HG02678 (cell line): ENCODE data around the gene TRIO.

Source experiments
- ATAC-seq: cut with Tn5 transposase; IDR thresholded peaks from one replicate; pipeline ENCODE4 v1.9.1; 2021; ENCODE audit warnings: mild to moderate bottlenecking, moderate library complexity; ENCODE audit not compliant: unreplicated experiment

TRIO gene

DNA sequence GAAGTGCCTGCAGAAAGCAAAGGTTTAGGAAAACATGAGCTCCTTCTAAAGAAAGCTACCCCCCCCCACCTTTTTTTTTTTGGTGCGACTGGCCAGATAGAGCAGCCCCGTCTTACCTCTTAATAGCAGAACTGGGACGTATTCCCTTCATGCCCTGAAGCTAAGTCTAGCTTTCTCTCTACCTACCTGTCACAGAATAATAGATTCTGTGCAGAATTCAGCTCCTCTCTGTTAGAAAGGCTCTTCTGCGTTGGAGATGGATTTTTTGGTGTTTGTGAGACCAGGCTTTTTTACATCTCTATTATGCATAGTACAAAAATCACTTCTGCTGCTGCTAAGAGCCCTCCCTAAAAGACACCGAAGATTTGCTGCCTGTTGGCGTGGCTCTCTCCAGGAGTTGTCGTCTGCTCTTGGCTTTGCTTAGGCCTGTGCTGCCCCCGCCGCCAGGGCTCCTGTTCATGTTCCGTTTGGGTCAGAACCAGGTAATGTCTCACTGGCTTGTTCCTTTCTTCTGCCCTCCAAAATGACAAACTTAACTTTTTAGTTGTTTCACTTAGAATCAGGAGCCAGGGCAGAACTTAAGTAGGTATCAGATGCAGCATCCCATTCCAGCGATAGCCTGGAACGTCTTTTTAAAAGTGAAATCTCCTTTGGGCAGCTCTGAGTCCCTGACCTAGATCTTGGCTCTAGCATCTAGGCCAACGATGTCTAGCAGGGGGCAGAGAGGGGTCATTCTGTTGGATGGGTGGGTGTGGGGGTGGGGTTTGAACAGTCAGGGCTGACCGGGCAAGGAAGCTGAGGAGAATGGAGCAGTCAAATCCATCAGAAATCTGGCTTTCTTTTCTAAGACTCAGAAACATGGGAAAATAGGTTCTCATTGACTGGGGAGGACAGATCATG lies 2.5 kb downstream of the TRIO start:
- no peak for ATAC-seq

DNA sequence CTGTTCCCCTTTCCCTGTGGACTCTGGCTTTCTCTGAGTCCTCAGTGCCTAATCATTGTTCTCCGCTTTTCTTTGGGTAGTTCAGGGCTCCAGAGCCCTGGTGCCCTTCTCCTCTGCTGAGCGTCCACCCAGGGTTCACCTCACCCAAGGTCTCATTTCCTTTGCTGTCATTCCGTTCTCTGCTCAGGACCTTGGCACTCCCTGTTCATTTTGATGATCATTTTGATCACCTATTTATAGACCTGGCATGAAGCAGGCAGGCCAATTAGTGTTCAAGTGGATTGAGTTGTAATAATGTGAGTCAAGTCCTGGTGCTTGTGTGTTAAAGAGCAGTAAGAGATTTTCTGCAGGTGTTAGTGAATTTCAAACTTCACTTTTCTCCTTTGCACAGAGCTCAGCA lies 3.6 kb downstream of the TRIO start:
- no peak for ATAC-seq

- no peak for ATAC-seq
Observed at GRCh38 chr5:14147210-14147609, 4.1 kb downstream of the TRIO start.

DNA sequence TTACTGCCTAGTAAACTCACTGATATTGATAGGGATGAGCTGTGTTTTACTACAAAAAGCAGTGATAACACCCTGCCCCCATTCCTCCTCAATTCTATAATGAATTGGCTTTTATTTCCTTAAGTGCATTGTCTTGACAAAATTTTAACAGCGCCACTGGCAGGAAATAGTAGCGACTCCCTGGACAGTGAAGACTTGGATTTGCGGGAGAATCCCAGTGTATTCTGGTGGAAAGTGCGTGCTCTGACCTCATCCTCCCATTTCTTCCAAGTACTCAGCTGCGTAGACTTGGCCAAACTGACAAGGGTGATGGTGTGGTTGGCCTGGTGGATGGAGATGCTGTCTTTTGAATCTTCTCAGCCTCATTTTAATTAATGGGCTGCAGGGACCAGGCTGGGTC lies 5.3 kb downstream of the TRIO start:
- ATAC-seq: no peak

DNA sequence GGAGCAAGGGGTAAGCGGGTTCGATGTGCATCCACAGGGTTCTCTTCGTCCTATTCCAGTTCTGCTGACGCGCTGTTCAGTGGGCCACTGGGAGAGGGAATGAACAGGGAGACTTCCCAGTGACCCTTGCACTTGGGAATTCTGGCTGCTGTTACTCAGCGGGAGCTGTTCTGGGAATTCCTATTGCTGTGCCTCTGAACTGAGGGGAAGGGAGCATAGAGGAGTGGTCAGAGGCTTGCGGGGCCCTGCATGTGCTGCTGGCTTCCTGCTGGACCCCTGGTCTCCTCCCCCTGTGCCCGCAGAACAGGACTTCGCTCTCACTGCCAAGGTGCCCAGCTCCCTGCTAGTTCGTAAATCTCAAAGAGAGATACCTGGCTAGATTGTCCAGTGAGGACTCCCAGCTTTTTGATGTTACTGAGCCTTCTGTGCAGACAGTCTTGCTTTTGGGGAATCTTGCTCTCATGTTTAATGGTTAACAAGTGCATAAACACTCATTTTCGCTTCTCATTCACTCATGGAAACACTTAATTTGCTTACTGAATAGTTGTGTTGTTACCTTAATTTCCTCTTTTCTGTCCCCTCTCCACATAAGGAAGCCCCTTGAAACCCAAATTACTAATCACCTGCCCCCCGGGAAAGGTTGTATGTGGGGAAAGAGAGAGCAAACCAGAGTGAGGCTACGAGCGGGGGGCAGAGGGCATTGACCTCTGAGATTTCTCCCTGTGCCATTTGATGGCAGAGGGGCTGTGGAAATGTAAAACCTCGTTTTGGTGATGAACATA lies 5.9 kb downstream of the TRIO start:
- ATAC-seq: peak; percentile 35

- ATAC-seq: peak; percentile 2
Observed at GRCh38 chr5:14149672-14150274, 6.6 kb downstream of the TRIO start.

DNA sequence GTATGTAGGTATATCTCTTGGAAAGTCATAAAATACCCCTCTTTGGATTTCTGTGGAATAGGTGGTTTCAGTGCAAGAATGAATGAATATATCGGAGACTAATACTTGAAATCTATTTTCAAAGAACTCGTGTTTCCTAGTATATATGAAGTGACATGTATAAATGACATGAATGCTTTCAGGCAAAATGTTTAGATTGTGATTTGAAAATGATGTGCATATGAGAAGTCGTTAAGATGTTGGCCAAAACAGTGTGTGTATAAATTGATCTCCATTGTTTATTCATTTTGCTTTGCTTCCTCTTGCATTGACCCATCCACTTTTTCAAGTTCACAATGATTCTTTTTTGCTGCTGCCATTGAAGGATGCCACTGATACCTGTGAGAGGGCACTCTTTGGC lies 8.3 kb downstream of the TRIO start:
- no peak for ATAC-seq

DNA sequence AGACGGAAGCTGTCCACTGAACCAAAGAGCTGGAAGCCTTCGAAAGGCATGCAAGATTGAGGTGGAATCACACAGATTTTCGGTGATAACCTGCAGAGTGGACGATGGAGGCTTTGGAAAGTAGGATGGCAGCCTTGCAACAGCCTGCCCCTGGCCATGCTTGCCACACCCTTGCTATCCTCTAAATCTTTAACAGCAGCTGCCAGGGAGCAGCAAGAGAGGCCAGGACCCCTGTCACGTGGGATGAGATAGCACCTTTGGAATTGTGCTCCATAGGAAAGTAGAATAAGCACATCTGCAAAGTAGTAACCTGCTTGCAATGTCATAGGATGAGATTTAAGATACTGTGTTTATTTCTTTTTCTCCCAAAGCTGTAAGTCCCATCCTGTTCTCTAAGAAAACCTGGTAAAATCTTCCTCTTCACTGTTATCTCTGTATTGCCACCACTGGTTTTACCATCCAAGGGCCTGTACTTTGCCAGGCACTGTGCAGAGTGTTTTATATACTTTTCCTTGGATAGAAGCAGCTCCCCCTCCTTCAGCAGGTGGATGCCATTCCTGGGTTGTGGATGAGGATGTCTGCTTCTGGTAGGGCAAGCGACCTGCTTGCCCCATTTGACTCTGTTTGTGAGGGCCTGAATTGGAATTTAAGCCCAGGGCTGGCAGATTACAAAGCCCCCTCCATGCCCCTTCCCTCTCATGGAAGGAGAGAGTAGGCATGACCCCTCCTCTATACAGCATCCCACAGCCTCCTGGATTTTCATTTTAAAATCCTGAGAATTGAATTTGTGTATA lies 10.1 kb downstream of the TRIO start:
- no peak for ATAC-seq

DNA sequence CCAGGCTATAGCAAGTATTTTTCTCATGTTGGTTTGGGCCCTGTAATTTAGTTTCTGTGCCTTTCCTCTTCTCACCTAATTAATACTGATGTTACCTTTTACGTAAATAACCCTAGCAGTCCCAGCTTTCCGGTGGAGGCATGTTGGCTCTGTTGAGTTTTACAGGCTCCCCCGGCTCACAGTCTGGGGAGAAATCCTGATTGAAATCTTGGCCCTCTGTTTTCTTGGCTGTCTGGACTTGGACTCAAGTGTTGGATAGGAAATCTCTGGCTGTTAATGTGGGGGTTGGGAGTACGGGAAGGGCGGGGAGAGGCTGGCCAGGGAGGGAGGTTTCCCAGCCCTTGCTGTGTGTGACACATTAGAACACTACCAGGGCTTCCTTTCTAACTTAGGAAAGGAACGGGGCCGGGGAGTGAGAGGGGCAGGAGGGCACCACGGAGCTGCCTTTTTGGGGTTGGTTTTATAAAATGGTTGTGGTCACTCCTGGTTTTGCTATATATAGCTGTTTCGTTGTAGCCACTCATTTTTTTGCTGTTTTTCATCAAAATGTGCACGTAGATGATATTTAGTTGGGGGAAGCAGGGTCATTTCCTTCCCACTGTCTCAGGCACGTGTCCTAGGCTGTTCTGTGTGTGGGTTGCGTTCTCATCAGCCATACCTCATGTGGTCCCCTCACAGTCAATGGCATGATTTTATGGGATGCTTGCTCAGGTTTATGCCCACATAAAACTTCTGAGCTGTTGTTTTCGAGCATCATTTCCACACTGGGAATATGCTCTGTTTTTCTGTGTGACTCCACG lies 11.0 kb downstream of the TRIO start:
- peak; percentile 36 for ATAC-seq

DNA sequence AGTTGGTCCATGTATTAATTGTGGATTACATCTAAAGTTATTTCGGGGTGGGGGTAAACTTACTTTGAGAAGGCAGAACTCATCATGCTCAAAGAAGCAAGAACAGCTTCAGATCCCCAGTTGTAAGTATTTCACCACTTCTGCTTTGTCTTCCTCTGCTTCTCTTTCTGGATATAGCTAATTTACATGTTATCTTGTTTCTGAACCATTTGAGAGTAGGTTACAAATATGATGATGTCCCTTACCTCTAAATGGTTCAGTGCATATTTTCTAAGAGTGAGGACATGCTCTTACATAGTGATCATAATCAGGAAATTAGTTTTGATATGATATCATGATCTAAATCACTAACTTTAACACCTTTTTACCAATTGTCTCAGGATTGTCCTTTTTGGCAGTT lies 11.9 kb downstream of the TRIO start:
- peak; percentile 69 for ATAC-seq

DNA sequence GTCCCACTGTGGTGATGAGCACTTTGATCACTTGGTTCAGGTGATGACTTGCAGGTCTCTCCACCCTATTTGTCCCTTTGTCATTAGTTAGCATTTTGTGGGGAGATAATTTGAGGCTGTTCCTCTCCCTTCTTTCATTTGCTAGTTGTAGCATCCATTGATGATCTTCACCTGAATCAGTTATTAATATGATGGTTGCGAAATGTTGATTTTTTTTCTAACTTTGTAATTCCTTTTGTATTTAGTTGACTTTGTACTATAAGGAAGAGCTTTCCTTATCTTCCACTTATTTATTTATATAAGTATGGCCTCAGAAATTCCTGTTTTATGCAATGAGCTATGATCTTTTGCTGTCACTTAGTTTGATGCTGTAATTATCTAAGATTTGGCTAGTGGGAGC lies 12.6 kb downstream of the TRIO start:
- ATAC-seq: no peak

- no peak for ATAC-seq
Observed at GRCh38 chr5:14156290-14156649, 13.1 kb downstream of the TRIO start.

GRCh38 chr5:14156650-14157492 lies 13.7 kb downstream of the TRIO start:
- ATAC-seq: peak; percentile 58

DNA sequence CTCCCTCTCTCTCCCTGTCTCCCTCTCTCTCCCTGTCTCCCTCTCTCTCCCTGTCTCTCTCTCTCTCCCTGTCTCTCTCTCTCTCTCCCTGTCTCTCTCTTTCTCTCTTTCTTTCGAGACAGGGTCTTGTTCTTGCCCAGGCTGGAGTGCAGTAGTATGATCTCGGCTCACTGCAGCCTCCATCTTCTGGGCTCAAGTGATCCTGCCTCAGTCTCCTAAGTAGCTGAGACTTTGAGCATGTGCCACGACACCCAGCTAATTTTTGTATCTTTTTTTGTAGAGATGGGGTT lies 14.3 kb downstream of the TRIO start:
- ATAC-seq: no peak

DNA sequence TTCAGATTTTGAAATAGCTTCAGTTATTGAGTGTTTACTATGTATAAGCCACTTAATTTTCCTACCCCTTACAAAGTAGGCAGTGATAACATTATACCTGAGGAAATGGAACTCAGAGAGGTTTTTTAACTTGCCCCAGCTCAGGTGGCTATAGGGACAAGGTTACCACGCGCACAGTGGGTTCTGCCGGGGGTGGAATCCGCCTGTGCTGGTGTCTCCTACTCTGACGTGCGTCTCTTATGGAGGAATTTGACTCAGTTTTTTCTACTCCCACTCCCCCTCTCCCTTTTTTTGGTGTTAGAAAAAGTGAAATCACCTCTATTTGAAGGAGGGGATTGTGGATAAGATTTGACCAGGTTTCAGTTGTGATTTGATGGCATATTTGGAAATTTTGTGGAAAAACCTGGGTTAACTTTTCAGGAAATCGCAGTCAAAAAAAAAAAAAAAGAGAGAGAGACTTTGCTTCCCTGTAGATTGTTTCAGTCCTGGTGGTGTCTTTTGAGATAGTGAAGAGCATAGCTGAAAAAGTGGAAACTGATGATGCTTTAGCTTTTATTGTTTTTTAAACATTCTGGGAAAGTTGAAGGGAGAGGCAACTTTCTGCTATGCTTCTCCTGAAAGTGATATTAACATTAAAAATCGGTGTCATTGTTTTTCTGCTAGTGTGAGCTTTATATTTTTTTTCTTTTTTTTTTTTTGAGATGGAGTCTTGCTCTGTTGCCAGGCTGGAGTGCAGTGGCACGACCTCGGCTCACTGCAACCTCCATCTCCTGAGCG lies 15.9 kb downstream of the TRIO start:
- ATAC-seq: no peak

DNA sequence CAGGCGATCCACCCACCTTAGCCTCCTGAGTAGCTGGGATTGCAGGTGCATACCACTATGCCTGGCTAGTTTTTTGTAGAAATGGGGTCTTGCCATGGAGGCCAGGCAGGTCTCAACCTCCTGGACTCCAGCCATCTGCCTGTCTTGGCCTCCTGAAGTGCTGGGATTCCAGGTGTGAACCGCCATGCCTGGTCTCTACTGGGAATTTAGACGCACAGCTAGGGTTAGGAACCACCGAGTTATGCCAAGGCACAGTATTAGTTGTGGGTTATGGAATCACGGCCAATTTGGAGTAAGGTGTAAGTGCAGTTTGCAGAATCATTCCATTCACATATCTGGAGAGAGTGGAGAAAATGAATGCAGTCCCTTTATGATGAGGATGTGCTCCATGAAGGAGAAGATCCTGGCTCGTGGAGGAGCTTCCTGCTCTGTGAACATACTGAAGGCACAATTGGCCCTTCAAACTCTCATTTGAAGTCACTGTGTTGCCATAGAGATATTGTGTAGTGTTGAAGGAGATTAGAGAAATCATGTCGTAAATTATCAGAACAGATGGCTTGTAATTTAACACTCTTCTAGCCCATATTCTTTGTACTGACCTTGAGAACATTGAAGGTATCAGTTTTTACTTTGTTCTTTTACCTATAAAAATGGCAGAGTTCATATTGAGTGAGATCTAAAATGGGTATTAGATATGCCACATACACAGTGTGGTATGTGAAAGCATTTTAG lies 18.8 kb downstream of the TRIO start:
- no peak for ATAC-seq

DNA sequence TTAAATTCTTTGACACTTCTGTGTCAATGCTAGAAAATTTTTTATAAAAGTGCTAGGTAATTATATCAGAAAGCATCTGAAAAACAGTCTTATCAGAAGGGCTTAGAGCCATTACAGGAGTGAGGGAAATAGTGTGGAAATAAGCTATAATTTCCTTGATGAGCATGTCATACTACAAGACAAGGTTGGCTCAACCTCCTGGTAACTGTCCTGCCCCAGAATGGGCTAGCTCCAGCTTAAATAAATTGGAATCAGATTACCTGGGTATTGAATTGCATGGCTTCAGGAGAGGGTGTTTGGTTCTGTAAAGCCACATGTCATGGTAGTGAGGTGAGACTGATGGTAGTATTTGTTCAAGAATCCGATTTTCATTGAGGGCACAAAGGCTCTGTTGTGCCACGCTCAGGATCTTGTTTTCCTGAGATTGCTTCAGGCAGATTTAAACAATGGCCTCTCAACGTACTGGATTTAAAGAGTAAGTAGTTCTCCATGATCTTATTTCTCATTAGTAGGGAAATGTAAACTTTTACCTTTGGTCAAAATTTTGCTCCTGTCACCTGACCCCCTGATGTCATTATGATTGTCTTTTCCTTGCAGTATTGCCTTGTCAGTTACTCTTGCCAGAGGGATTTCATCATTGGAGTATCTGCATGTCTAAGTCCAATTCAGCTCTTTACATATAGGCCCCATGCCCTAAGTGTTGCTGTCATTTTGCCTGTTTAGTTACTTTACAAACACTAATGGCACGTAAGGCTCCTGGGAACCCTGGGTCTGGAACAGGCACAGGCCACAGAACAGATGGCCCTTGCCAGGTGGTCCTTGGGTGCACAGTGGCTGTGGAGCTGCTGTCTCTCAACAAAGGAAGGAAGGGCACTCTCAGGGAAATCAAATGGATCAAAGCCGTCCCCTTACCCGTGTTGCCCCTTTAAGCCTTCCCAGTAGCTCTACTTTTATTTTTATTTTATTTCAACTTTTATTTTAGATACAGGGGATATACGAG lies 21.3 kb downstream of the TRIO start:
- no peak for ATAC-seq
